Panc1 (cell line): Measurements from ENCODE around the gene MRPS18C. TPM values are rescaled to one million over a fixed set of nuclear protein-coding genes. Genes with fewer than 3 reads are reported as not detected.
A peak's percentile ranks its signal among the peaks of the same experiment; 100 is the strongest.
"Not testable (repeated sequence)": the region's sequence is repeated elsewhere in the genome, so short reads cannot be mapped to it uniquely, and the experiment has no call there.

Experiments
- ATAC-seq: fragments of 200-7000 bp; cut with Tn5 transposase; 2 replicates; pipeline ENCODE4 v1.9.1; 2020; ENCODE audit warnings: mild to moderate bottlenecking, moderate library complexity
- BruUV-seq: library from RNA; stranded (reverse); fragments of 400-500 nt; replicated peaks from 2 replicates; lab custom pipeline; 2021; lab: Mats Ljungman, UMichigan
- CTCF ChIA-PET: fragments of 300-600 bp; sonication (Branson Sonifier 250); formaldehyde crosslinking; loops from one replicate; lab custom pipeline; 2022; ENCODE audit warnings: antibody characterized with exemption; lab: Charles Lee
- POLR2A ChIA-PET: fragments of 300-600 bp; sonication (Branson Sonifier 250); formaldehyde crosslinking; loops from one replicate; lab custom pipeline; 2022; ENCODE audit warnings: antibody characterized with exemption; lab: Charles Lee
- DNase-seq: peaks from one replicate; pipeline ENCODE4 v3.0.0-alpha.2; 2010; ENCODE audit warnings: low read depth, low spot score
- H3K27ac ChIP-seq: 2 replicates; pipeline ENCODE4 v1.5.1; 2011; ENCODE audit warnings: mild to moderate bottlenecking, low read length, inconsistent platforms
- H3K27me3 ChIP-seq: fragments of 200-500 bp; sonication (Bioruptor generic); 2 replicates; pipeline ENCODE4 v1.6.0; 2014; ENCODE audit warnings: low read length, inconsistent platforms; ENCODE audit not compliant: control insufficient read depth, insufficient read depth
- H3K36me3 ChIP-seq: fragments of 200-500 bp; sonication (Bioruptor generic); 2 replicates; pipeline ENCODE4 v1.5.1; 2014; ENCODE audit warnings: inconsistent platforms, mild to moderate bottlenecking, low read length, moderate library complexity; ENCODE audit not compliant: control insufficient read depth, insufficient read depth
- H3K4me1 ChIP-seq: 2 replicates; pipeline ENCODE4 v1.5.1; 2011; ENCODE audit warnings: inconsistent platforms, mild to moderate bottlenecking, low read length, moderate library complexity; ENCODE audit not compliant: control insufficient read depth, insufficient read depth
- H3K4me3 ChIP-seq, 2 experiments: 2 replicates each; pipeline ENCODE4 v1.5.1; 2011 to 2012; ENCODE audit warnings: low read depth in 2 of 2, low read length in 2 of 2, mild to moderate bottlenecking in 2 of 2, inconsistent platforms in 1 of 2, moderate library complexity in 1 of 2
- H3K9me3 ChIP-seq: fragments of 200-500 bp; sonication (Bioruptor generic); 2 replicates; pipeline ENCODE4 v1.5.1; 2014; ENCODE audit warnings: low read depth, mild to moderate bottlenecking, inconsistent platforms, low read length, moderate library complexity; ENCODE audit not compliant: control insufficient read depth, insufficient read depth
- POLR2AphosphoS5 ChIP-seq: IDR thresholded peaks from 2 replicates; pipeline ENCODE4 v1.6.1; 2012; ENCODE audit warnings: mild to moderate bottlenecking, low read depth, low read length, moderate library complexity
- SIN3A ChIP-seq: IDR thresholded peaks from 2 replicates; pipeline ENCODE4 v1.6.1; 2012; ENCODE audit warnings: low read depth, mild to moderate bottlenecking, low read length, moderate library complexity, borderline replicate concordance; ENCODE audit not compliant: insufficient read depth
- TCF7L2 ChIP-seq: IDR thresholded peaks from 2 replicates; pipeline ENCODE4 v1.6.1; 2011; ENCODE audit warnings: mild to moderate bottlenecking, low read depth, low read length, inconsistent platforms
- in situ Hi-C: cut with HindIII; loops from 2 replicates; pipeline ENCODE4 v1.10.0; 2016; ENCODE audit warnings: low sequenced_read_pairs, low pct_unique_long_range_greater_than_20kb
- intact Hi-C: fragments of 100-400 bp; cut with micrococcal nuclease; formaldehyde crosslinking; loops from one replicate; pipeline ENCODE4 v1.10.0; 2022; ENCODE audit not compliant: unreplicated experiment
- total RNA-seq: library from RNA; stranded (reverse); gene quantifications from one replicate; pipeline ENCODE4 v1.2.1, GENCODE V29; 2021; ENCODE audit not compliant: unreplicated experiment
- TF ChIP-seq, protein P1 (sequence below): fragments of 450-650 bp; IDR thresholded peaks from 2 replicates; pipeline ENCODE4 v1.5.1; 2017; ENCODE audit warnings: mild to moderate bottlenecking
- TF ChIP-seq, protein P2 (sequence below), 2 experiments: IDR thresholded peaks; 2 replicates each; pipeline ENCODE4 v1.6.1; 2011 to 2012; ENCODE audit warnings: low read depth in 2 of 2, control low read depth in 1 of 2, low read length in 1 of 2, mild to moderate bottlenecking in 1 of 2, moderate library complexity in 1 of 2; ENCODE audit not compliant: insufficient read depth in 1 of 2

MRPS18C gene
- total RNA-seq, 1 experiment from 2014 or later = 50.8 TPM

DNA sequence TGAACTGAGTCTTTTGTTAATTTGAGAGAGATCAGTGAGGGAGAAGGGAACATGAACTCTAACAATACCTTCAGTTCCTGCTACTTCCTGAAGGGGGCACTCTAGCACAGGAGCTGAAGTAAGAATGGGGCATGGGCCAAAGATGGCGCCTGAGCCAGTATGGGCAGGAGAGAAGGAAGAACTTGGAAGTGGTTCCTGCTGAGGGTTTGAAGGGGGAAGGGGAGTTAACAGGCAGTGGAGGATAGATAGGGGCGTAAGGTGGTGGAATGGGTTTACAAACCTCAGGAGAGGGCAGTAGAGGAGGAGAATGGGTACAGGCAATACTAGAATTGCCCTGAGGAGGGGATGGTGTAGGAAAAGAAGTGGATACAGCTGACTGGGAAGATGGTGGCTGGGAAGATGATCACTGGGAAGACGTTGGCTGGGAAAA lies 53.3 kb downstream of the MRPS18C start:
- intact Hi-C loops = loop anchor here (1.0 kb wide), 1 partner anchor 132 kb away; no protein-coding TSS in a partner anchor
- BruUV-seq, CTCF ChIA-PET, H3K36me3 ChIP-seq, DNase-seq, H3K4me1 ChIP-seq, H3K4me3 ChIP-seq, H3K27me3 ChIP-seq, POLR2A ChIA-PET, ATAC-seq, H3K9me3 ChIP-seq, H3K27ac ChIP-seq, in situ Hi-C loops: not testable (repeated sequence)
- TF ChIP-seq, protein P1, sequence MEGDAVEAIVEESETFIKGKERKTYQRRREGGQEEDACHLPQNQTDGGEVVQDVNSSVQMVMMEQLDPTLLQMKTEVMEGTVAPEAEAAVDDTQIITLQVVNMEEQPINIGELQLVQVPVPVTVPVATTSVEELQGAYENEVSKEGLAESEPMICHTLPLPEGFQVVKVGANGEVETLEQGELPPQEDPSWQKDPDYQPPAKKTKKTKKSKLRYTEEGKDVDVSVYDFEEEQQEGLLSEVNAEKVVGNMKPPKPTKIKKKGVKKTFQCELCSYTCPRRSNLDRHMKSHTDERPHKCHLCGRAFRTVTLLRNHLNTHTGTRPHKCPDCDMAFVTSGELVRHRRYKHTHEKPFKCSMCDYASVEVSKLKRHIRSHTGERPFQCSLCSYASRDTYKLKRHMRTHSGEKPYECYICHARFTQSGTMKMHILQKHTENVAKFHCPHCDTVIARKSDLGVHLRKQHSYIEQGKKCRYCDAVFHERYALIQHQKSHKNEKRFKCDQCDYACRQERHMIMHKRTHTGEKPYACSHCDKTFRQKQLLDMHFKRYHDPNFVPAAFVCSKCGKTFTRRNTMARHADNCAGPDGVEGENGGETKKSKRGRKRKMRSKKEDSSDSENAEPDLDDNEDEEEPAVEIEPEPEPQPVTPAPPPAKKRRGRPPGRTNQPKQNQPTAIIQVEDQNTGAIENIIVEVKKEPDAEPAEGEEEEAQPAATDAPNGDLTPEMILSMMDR = peak; percentile 67

DNA sequence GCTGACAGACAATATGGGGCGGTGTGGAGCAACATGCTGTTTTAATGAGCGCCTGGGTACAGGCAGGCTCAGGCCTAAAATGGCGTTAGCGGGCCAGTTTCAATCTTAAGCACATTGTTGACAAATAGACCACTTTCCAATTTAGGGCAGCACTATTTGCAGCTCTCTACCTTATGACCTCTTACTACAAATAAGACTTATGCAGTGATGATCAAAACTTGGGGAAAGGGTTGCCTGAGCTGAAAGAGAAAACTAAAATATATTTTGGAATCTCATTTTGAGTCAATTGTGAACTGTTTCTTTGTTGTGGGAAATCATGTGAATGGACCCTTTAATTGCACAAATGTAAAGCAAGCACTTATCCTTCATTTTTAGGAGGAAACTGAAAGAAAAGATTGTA lies 54.6 kb downstream of the MRPS18C start:
- ATAC-seq (no peak), DNase-seq (no peak)
- Histone ChIP-seq H3K4me3 (no peak overlapping the region), H3K36me3 (no peaks in the 10 kb centered on the region), H3K4me1 (no peaks in the 10 kb centered on the region), H3K27ac (no peak overlapping the region), H3K27me3 (no peaks in the 10 kb centered on the region), H3K9me3 (no peaks in the 10 kb centered on the region)
- POLR2A ChIA-PET = no interaction called here
- CTCF ChIA-PET = interaction anchor here (0.6 kb wide), 1 partner anchor 27 kb away, joined by 3 read pairs; no protein-coding TSS in a partner anchor
- intact Hi-C loops = no loop called here
- BruUV-seq = no TSS peak
- TF ChIP-seq, protein P1 = no peak
- no peak for TF ChIP-seq TCF7L2
- no peak for TF ChIP-seq SIN3A
- TF ChIP-seq, protein P2, sequence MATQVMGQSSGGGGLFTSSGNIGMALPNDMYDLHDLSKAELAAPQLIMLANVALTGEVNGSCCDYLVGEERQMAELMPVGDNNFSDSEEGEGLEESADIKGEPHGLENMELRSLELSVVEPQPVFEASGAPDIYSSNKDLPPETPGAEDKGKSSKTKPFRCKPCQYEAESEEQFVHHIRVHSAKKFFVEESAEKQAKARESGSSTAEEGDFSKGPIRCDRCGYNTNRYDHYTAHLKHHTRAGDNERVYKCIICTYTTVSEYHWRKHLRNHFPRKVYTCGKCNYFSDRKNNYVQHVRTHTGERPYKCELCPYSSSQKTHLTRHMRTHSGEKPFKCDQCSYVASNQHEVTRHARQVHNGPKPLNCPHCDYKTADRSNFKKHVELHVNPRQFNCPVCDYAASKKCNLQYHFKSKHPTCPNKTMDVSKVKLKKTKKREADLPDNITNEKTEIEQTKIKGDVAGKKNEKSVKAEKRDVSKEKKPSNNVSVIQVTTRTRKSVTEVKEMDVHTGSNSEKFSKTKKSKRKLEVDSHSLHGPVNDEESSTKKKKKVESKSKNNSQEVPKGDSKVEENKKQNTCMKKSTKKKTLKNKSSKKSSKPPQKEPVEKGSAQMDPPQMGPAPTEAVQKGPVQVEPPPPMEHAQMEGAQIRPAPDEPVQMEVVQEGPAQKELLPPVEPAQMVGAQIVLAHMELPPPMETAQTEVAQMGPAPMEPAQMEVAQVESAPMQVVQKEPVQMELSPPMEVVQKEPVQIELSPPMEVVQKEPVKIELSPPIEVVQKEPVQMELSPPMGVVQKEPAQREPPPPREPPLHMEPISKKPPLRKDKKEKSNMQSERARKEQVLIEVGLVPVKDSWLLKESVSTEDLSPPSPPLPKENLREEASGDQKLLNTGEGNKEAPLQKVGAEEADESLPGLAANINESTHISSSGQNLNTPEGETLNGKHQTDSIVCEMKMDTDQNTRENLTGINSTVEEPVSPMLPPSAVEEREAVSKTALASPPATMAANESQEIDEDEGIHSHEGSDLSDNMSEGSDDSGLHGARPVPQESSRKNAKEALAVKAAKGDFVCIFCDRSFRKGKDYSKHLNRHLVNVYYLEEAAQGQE (IDR thresholded peaks at IDR 0.05; ENCODE audit: insufficient read depth in 1 of 2, low read depth in 2 of 2, low read length in 1 of 2) = no peak
- no peak for TF ChIP-seq POLR2AphosphoS5
- in situ Hi-C loops = no loop called here

Other genes with a start within 250 kb of the MRPS18C start
- 28.1 TPM for gene COQ2, start 171.3 kb upstream of the MRPS18C start, total RNA-seq
- 2.6 TPM for gene HPSE, start 121.2 kb upstream of the MRPS18C start, total RNA-seq
- gene HELQ, start 235 bp upstream of the MRPS18C start, total RNA-seq = 9.3 TPM
- 8.3 TPM for gene ABRAXAS1, start 29.0 kb downstream of the MRPS18C start, total RNA-seq
- 15.1 TPM for gene GPAT3, start 80.0 kb downstream of the MRPS18C start, total RNA-seq